Measurements from ENCODE around the gene TNKS2.
"Not testable (repeated sequence)": the region's sequence is repeated elsewhere in the genome, so short reads cannot be mapped to it uniquely, and the experiment has no call there.

Gene TNKS2

GRCh38 chr10:91797874-91798648, at the start of gene TNKS2:
Gene TNKS2 (plus strand): TSS chr10:91798426. CDS start chr10:91798691, 265 bp downstream.
- DNase-seq = peak; percentile 96

- not testable (repeated sequence) for DNase-seq
These were observed 48.6 kb upstream of the TNKS2 start for GRCh38 chr10:91749592-91749991.

- no peak for DNase-seq
These were observed 41.9 kb upstream of the TNKS2 start for GRCh38 chr10:91756286-91756685.

GRCh38 chr10:91758303-91759146, 39.7 kb upstream of the TNKS2 start:
- DNase-seq = no peak

- DNase-seq = no peak
These were observed 38.6 kb upstream of the TNKS2 start for GRCh38 chr10:91759581-91759986.

GRCh38 chr10:91761721-91762120, 36.5 kb upstream of the TNKS2 start:
- no peak for DNase-seq

- DNase-seq = no peak
These were observed 35.3 kb upstream of the TNKS2 start for GRCh38 chr10:91762878-91763277.

- DNase-seq = no peak
These were observed 31.6 kb upstream of the TNKS2 start for GRCh38 chr10:91766676-91767075.

- no peak for DNase-seq
These were observed 30.1 kb upstream of the TNKS2 start for GRCh38 chr10:91768123-91768522.

GRCh38 chr10:91771907-91772306, 26.3 kb upstream of the TNKS2 start:
- DNase-seq = no peak

- DNase-seq = no peak
These were observed 25.8 kb upstream of the TNKS2 start for GRCh38 chr10:91772461-91772860.

- DNase-seq = no peak
These were observed 25.4 kb upstream of the TNKS2 start for GRCh38 chr10:91772869-91773268.

GRCh38 chr10:91774571-91774970, 23.7 kb upstream of the TNKS2 start:
- DNase-seq = no peak

- no peak for DNase-seq
These were observed 22.5 kb upstream of the TNKS2 start for GRCh38 chr10:91775731-91776130.

- no peak for DNase-seq
These were observed 22.0 kb upstream of the TNKS2 start for GRCh38 chr10:91776266-91776665.

GRCh38 chr10:91778485-91778884, 19.7 kb upstream of the TNKS2 start:
- DNase-seq = no peak

GRCh38 chr10:91779011-91779605, 19.1 kb upstream of the TNKS2 start:
- DNase-seq = no peak

- DNase-seq = no peak
These were observed 15.7 kb upstream of the TNKS2 start for GRCh38 chr10:91782539-91782938.

GRCh38 chr10:91785830-91786229, 12.4 kb upstream of the TNKS2 start:
- DNase-seq = no peak

GRCh38 chr10:91787258-91787657, 11.0 kb upstream of the TNKS2 start:
- no peak for DNase-seq

- no peak for DNase-seq
These were observed 10.4 kb upstream of the TNKS2 start for GRCh38 chr10:91787810-91788209.

- DNase-seq = no peak
These were observed 9.7 kb upstream of the TNKS2 start for GRCh38 chr10:91788527-91788926.

GRCh38 chr10:91796331-91797047, 1.7 kb upstream of the TNKS2 start:
- peak; percentile 71 for DNase-seq

All from activated CD4-positive, alpha-beta T cell treated with anti-CD3 and anti-CD28 coated beads for 48 hours (primary cell).